Femur (tissue), 1 donor: ENCODE data around the gene NOMO2.
"Not testable (repeated sequence)": the region's sequence is repeated elsewhere in the genome, so short reads cannot be mapped to it uniquely, and the experiment has no call there.

Experiments
- DNase-seq: peaks from one replicate; pipeline ENCODE4 v3.0.0-alpha.2; 2017

NOMO2 gene

GRCh38 chr16:18561727-18562314, at the start of gene NOMO2:
Gene NOMO2, minus strand, starts transcription at chr16:18562097. Its CDS starts 57 bp downstream, at chr16:18562040.
- DNase-seq, result peak; percentile 28

- DNase-seq, result not testable (repeated sequence)
Measured at GRCh38 chr16:18610147-18610803, 48.4 kb upstream of the NOMO2 start.

- DNase-seq, result not testable (repeated sequence)
Measured at GRCh38 chr16:18608271-18608670, 46.4 kb upstream of the NOMO2 start.

GRCh38 chr16:18603572-18604246, 41.8 kb upstream of the NOMO2 start:
- DNase-seq, result not testable (repeated sequence)

GRCh38 chr16:18598582-18598981, 36.7 kb upstream of the NOMO2 start:
- DNase-seq, result not testable (repeated sequence)

- not testable (repeated sequence) for DNase-seq
Measured at GRCh38 chr16:18597734-18598133, 35.8 kb upstream of the NOMO2 start.

GRCh38 chr16:18597319-18597718, 35.4 kb upstream of the NOMO2 start:
- peak; percentile 19 for DNase-seq

- DNase-seq, result not testable (repeated sequence)
Measured at GRCh38 chr16:18595796-18596195, 33.9 kb upstream of the NOMO2 start.

GRCh38 chr16:18594880-18595279, 33.0 kb upstream of the NOMO2 start:
- not testable (repeated sequence) for DNase-seq

- DNase-seq, result not testable (repeated sequence)
Measured at GRCh38 chr16:18593904-18594303, 32.0 kb upstream of the NOMO2 start.

- not testable (repeated sequence) for DNase-seq
Measured at GRCh38 chr16:18592982-18593381, 31.1 kb upstream of the NOMO2 start.

GRCh38 chr16:18591908-18592307, 30.0 kb upstream of the NOMO2 start:
- DNase-seq, result not testable (repeated sequence)

GRCh38 chr16:18591441-18591840, 29.5 kb upstream of the NOMO2 start:
- not testable (repeated sequence) for DNase-seq

GRCh38 chr16:18589806-18590205, 27.9 kb upstream of the NOMO2 start:
- DNase-seq, result not testable (repeated sequence)

GRCh38 chr16:18586560-18587540, 25.0 kb upstream of the NOMO2 start:
- DNase-seq, result not testable (repeated sequence)

GRCh38 chr16:18585789-18586188, 23.9 kb upstream of the NOMO2 start:
- DNase-seq, result not testable (repeated sequence)

GRCh38 chr16:18582902-18583301, 21.0 kb upstream of the NOMO2 start:
- DNase-seq, result no peak

- not testable (repeated sequence) for DNase-seq
Measured at GRCh38 chr16:18580396-18580795, 18.5 kb upstream of the NOMO2 start.

GRCh38 chr16:18579261-18579660, 17.4 kb upstream of the NOMO2 start:
- DNase-seq, result not testable (repeated sequence)

GRCh38 chr16:18577942-18578341, 16.0 kb upstream of the NOMO2 start:
- not testable (repeated sequence) for DNase-seq

- DNase-seq, result not testable (repeated sequence)
Measured at GRCh38 chr16:18575945-18576344, 14.0 kb upstream of the NOMO2 start.

GRCh38 chr16:18575298-18575917, 13.5 kb upstream of the NOMO2 start:
- DNase-seq, result not testable (repeated sequence)
